Measurements from ENCODE around the gene GADD45G.

Gene GADD45G

GRCh38 chr9:89638359-89638758 is 33.5 kb downstream of the GADD45G start:
- DNase-seq = no peak
- no peaks in the 10 kb centered on the region for H3K36me3 ChIP-seq (ENCODE audit: control insufficient read depth, insufficient read depth, low read length)
- no peaks in the 10 kb centered on the region for H3K27me3 ChIP-seq (replicated peaks; ENCODE audit: control insufficient read depth, insufficient read depth, low read length, poor library complexity, severe bottlenecking)
- no peaks in the 10 kb centered on the region for H3K9me3 ChIP-seq (ENCODE audit: control insufficient read depth, low read length)
- H3K4me1 ChIP-seq (ENCODE audit: control insufficient read depth, insufficient read depth, low read length, poor library complexity, severe bottlenecking) = no peaks in the 10 kb centered on the region
- no peak overlapping the region for H3K27ac ChIP-seq (ENCODE audit: insufficient read depth, low read length, poor library complexity, severe bottlenecking)
- no peak overlapping the region for H3K4me3 ChIP-seq (ENCODE audit: insufficient read depth, low read depth, low read length, poor library complexity, severe bottlenecking)

- DNase-seq = no peak
- H3K4me1 ChIP-seq (ENCODE audit: control insufficient read depth, insufficient read depth, low read length, poor library complexity, severe bottlenecking) = no peaks in the 10 kb centered on the region
- H3K36me3 ChIP-seq (ENCODE audit: control insufficient read depth, insufficient read depth, low read length) = no peaks in the 10 kb centered on the region
- H3K27me3 ChIP-seq (replicated peaks; ENCODE audit: control insufficient read depth, insufficient read depth, low read length, poor library complexity, severe bottlenecking) = no peaks in the 10 kb centered on the region
- no peaks in the 10 kb centered on the region for H3K9me3 ChIP-seq (ENCODE audit: control insufficient read depth, low read length)
- H3K27ac ChIP-seq (ENCODE audit: insufficient read depth, low read length, poor library complexity, severe bottlenecking) = no peak overlapping the region
- no peak overlapping the region for H3K4me3 ChIP-seq (ENCODE audit: insufficient read depth, low read depth, low read length, poor library complexity, severe bottlenecking)
These were observed 34.1 kb downstream of the GADD45G start for GRCh38 chr9:89638893-89639292.

DNA sequence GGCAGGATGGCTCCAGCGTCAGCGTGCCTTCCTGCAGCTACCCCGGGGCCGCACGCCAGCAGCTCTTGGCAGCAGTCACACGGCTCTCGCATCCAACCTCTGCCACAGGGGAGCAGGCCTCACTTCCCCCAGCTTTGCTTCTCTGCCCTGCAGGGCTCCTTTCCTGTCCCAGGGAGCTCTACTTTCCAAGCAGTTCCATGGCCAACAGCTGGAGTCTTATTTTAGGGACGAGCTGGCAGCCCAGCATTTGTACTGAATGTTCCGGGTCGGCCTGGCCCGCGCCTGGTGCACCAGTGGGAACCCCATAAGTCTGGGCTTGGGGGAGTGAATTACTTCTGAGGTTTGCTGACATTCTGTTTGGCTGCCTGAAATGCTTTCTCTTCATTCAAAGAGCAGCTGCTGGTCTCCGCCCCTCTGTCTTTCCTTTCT is 34.6 kb downstream of the GADD45G start:
- no peak for DNase-seq
- no peaks in the 10 kb centered on the region for H3K4me1 ChIP-seq (ENCODE audit: control insufficient read depth, insufficient read depth, low read length, poor library complexity, severe bottlenecking)
- no peak overlapping the region for H3K4me3 ChIP-seq (ENCODE audit: insufficient read depth, low read depth, low read length, poor library complexity, severe bottlenecking)
- H3K9me3 ChIP-seq (ENCODE audit: control insufficient read depth, low read length) = no peaks in the 10 kb centered on the region
- no peak overlapping the region for H3K27ac ChIP-seq (ENCODE audit: insufficient read depth, low read length, poor library complexity, severe bottlenecking)
- no peaks in the 10 kb centered on the region for H3K27me3 ChIP-seq (replicated peaks; ENCODE audit: control insufficient read depth, insufficient read depth, low read length, poor library complexity, severe bottlenecking)
- no peaks in the 10 kb centered on the region for H3K36me3 ChIP-seq (ENCODE audit: control insufficient read depth, insufficient read depth, low read length)

DNA sequence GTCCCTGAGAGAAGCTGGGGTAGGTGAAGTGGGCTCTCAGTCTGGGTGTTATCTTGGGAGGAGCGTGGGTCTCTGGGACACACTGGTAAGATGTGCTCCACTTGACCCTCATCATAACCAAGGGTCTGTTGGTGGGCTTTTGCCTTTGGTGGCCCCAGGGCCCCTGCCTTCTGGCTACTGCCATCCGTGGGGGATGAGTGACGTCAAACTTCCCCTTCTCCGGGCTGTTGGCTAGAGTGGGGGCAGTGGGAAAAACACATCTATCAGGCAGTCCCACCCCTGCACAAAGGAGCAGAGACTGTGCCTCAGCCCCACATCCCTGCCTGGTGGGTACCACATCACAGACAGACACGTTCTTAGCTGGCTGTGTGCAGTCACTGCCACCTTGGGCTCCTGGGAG is 35.1 kb downstream of the GADD45G start:
- Histone ChIP-seq H3K27me3 (replicated peaks; ENCODE audit: control insufficient read depth, insufficient read depth, low read length, poor library complexity, severe bottlenecking) (no peaks in the 10 kb centered on the region), H3K27ac (ENCODE audit: insufficient read depth, low read length, poor library complexity, severe bottlenecking) (no peak overlapping the region), H3K9me3 (ENCODE audit: control insufficient read depth, low read length) (no peaks in the 10 kb centered on the region), H3K36me3 (ENCODE audit: control insufficient read depth, insufficient read depth, low read length) (no peaks in the 10 kb centered on the region), H3K4me1 (ENCODE audit: control insufficient read depth, insufficient read depth, low read length, poor library complexity, severe bottlenecking) (no peaks in the 10 kb centered on the region), H3K4me3 (ENCODE audit: insufficient read depth, low read depth, low read length, poor library complexity, severe bottlenecking) (no peak overlapping the region)
- DNase-seq = no peak

DNA sequence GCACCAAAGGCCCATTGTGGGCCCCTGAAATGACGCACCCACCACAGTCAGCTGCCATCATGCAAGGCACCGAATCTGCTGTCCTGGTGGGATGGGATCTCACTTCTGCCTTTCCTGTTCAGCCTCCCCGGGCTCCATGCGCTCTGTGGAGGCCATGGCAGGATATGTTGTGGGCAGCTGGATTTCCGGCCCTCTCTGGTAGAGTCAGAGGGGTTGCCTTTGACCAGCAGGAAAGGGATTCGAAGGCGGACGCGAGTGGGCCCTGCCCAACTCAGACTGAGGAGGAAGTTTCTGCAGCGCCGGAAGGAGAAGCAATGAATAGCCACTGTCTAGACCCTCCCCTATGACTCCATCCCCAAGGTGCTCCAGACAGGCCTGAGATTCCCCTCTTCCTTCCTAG is 35.5 kb downstream of the GADD45G start:
- Histone ChIP-seq H3K9me3 (ENCODE audit: control insufficient read depth, low read length) (no peaks in the 10 kb centered on the region), H3K36me3 (ENCODE audit: control insufficient read depth, insufficient read depth, low read length) (no peaks in the 10 kb centered on the region)

DNA sequence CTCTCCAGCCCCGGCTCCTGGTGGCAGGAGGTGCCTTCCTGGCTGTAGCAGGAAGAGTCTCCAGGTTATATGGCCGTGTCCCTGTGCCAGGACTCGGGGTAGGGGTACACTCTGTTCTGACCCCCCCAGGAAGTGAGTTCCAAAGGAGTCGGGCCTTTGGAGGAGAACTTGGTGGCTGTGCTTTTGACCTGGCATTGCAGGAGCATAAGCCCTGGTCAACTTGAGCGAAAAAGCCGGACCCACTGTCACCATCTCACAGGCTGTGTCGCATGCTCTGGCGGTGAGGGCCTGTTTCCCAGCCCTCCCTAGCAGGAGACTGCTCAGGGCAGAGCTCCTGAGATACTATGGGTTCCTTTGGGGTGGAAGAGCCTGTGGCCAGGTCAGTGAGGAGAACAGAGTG is 36.0 kb downstream of the GADD45G start:
- Histone ChIP-seq H3K27me3 (replicated peaks; ENCODE audit: control insufficient read depth, insufficient read depth, low read length, poor library complexity, severe bottlenecking) (no peaks in the 10 kb centered on the region), H3K9me3 (ENCODE audit: control insufficient read depth, low read length) (no peaks in the 10 kb centered on the region), H3K36me3 (ENCODE audit: control insufficient read depth, insufficient read depth, low read length) (no peaks in the 10 kb centered on the region), H3K27ac (ENCODE audit: insufficient read depth, low read length, poor library complexity, severe bottlenecking) (no peak overlapping the region), H3K4me1 (ENCODE audit: control insufficient read depth, insufficient read depth, low read length, poor library complexity, severe bottlenecking) (no peaks in the 10 kb centered on the region), H3K4me3 (ENCODE audit: insufficient read depth, low read depth, low read length, poor library complexity, severe bottlenecking) (no peak overlapping the region)
- no peak for DNase-seq

More for the DNA sequence above, 35.5 kb downstream of the GADD45G start:
- H3K27me3 ChIP-seq (replicated peaks; ENCODE audit: control insufficient read depth, insufficient read depth, low read length, poor library complexity, severe bottlenecking) = no peaks in the 10 kb centered on the region
- no peak overlapping the region for H3K27ac ChIP-seq (ENCODE audit: insufficient read depth, low read length, poor library complexity, severe bottlenecking)
- no peaks in the 10 kb centered on the region for H3K4me1 ChIP-seq (ENCODE audit: control insufficient read depth, insufficient read depth, low read length, poor library complexity, severe bottlenecking)
- no peak for DNase-seq
- no peak overlapping the region for H3K4me3 ChIP-seq (ENCODE audit: insufficient read depth, low read depth, low read length, poor library complexity, severe bottlenecking)

GRCh38 chr9:89641980-89642379 is 37.2 kb downstream of the GADD45G start:
- Histone ChIP-seq H3K9me3 (ENCODE audit: control insufficient read depth, low read length) (no peaks in the 10 kb centered on the region), H3K36me3 (ENCODE audit: control insufficient read depth, insufficient read depth, low read length) (no peaks in the 10 kb centered on the region), H3K4me1 (ENCODE audit: control insufficient read depth, insufficient read depth, low read length, poor library complexity, severe bottlenecking) (no peaks in the 10 kb centered on the region), H3K4me3 (ENCODE audit: insufficient read depth, low read depth, low read length, poor library complexity, severe bottlenecking) (no peak overlapping the region), H3K27ac (ENCODE audit: insufficient read depth, low read length, poor library complexity, severe bottlenecking) (no peak overlapping the region), H3K27me3 (replicated peaks; ENCODE audit: control insufficient read depth, insufficient read depth, low read length, poor library complexity, severe bottlenecking) (no peaks in the 10 kb centered on the region)
- no peak for DNase-seq

DNA sequence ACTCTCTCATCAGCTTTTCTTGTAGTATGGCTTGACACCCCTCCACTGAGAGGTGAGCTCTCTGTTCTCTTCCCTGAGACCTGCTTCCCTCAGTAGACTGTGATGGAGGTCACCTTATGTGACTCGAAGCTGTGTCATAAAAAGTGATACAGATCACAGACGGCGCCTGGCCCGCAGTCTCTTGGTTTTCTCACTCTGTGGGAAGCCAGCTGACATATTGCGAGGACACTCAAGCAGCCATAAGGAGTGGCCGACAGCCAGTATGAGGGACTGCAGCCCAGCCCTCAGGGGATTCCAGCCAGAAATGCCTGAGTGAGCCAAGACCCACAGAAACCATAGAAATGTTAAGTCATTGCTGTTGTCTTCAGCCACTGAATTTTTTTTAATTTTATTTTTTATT is 38.0 kb downstream of the GADD45G start:
- no peak for DNase-seq
- Histone ChIP-seq H3K4me1 (ENCODE audit: control insufficient read depth, insufficient read depth, low read length, poor library complexity, severe bottlenecking) (no peaks in the 10 kb centered on the region), H3K27ac (ENCODE audit: insufficient read depth, low read length, poor library complexity, severe bottlenecking) (no peak overlapping the region), H3K9me3 (ENCODE audit: control insufficient read depth, low read length) (no peaks in the 10 kb centered on the region), H3K36me3 (ENCODE audit: control insufficient read depth, insufficient read depth, low read length) (no peaks in the 10 kb centered on the region), H3K4me3 (ENCODE audit: insufficient read depth, low read depth, low read length, poor library complexity, severe bottlenecking) (no peak overlapping the region), H3K27me3 (replicated peaks; ENCODE audit: control insufficient read depth, insufficient read depth, low read length, poor library complexity, severe bottlenecking) (no peaks in the 10 kb centered on the region)

DNA sequence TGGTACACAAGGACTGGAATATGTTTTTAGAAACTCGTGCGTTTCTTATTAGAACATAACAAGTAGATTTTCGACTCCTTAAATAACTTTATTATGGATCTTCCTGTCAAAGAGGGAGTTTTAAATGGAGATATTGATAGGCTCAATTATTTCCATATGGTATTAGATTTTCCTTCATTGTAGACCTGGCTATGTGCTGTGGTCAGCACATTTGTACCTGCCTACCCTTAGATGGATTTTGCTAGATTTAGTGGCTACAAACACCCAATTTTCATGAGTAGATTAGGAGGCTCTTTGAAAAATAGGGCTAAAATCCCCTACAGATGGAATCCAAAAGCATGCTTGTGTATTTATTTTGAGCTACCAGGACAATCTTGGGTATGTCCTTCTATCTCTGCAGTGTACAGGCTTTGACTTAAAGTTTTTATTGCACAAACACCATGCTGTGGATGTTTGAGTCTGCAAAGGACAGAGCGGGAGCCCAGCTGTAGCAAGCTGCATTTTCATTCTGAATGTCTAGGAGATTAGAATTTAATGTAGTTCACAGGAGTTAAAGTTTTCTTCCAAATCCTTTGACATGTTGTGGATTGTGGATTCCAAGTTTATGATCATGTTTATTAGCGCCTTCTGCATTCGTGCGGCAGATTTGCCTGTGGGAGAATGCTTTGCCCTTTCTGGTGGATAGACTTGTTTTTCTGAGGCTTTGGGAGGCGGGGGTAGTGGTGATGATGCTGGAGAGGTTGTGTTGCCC is 41.6 kb downstream of the GADD45G start:
- H3K36me3 ChIP-seq (ENCODE audit: control insufficient read depth, insufficient read depth, low read length) = no peaks in the 10 kb centered on the region
- no peaks in the 10 kb centered on the region for H3K9me3 ChIP-seq (ENCODE audit: control insufficient read depth, low read length)
- no peak overlapping the region for H3K27ac ChIP-seq (ENCODE audit: insufficient read depth, low read length, poor library complexity, severe bottlenecking)
- no peaks in the 10 kb centered on the region for H3K4me1 ChIP-seq (ENCODE audit: control insufficient read depth, insufficient read depth, low read length, poor library complexity, severe bottlenecking)
- no peak overlapping the region for H3K4me3 ChIP-seq (ENCODE audit: insufficient read depth, low read depth, low read length, poor library complexity, severe bottlenecking)
- H3K27me3 ChIP-seq (replicated peaks; ENCODE audit: control insufficient read depth, insufficient read depth, low read length, poor library complexity, severe bottlenecking) = no peaks in the 10 kb centered on the region
- no peak for DNase-seq

GRCh38 chr9:89647366-89648128 is 42.7 kb downstream of the GADD45G start:
- H3K27ac ChIP-seq (ENCODE audit: insufficient read depth, low read length, poor library complexity, severe bottlenecking) = no peak overlapping the region
- no peak for DNase-seq
- H3K9me3 ChIP-seq (ENCODE audit: control insufficient read depth, low read length) = no peaks in the 10 kb centered on the region
- H3K4me3 ChIP-seq (ENCODE audit: insufficient read depth, low read depth, low read length, poor library complexity, severe bottlenecking) = no peak overlapping the region
- no peaks in the 10 kb centered on the region for H3K27me3 ChIP-seq (replicated peaks; ENCODE audit: control insufficient read depth, insufficient read depth, low read length, poor library complexity, severe bottlenecking)
- no peaks in the 10 kb centered on the region for H3K4me1 ChIP-seq (ENCODE audit: control insufficient read depth, insufficient read depth, low read length, poor library complexity, severe bottlenecking)
- no peaks in the 10 kb centered on the region for H3K36me3 ChIP-seq (ENCODE audit: control insufficient read depth, insufficient read depth, low read length)
